WTC11 (cell line): ENCODE results near the gene ZNF652. TPM values are rescaled to one million over a fixed set of nuclear protein-coding genes. Genes with fewer than 3 reads are reported as not detected.
A peak's percentile ranks its signal among the peaks of the same experiment; 100 is the strongest.

Experiments
- ATAC-seq: fragments of 200-7000 bp; cut with Tn5 transposase; 2 replicates; pipeline ENCODE4 v1.10.0; 2021; ENCODE audit warnings: mild to moderate bottlenecking, moderate library complexity
- CTCF ChIA-PET: fragments of 300-600 bp; sonication (Branson Sonifier 250); formaldehyde crosslinking; loops from one replicate; lab custom pipeline; 2021; ENCODE audit warnings: antibody characterized with exemption; lab: Charles Lee
- POLR2A ChIA-PET: fragments of 350-600 bp; sonication (Branson Sonifier 250); formaldehyde crosslinking; loops from one replicate; lab custom pipeline; 2021; ENCODE audit warnings: antibody characterized with exemption; lab: Charles Lee
- DNase-seq: peaks from one replicate; pipeline ENCODE4 v3.0.0; 2021; ENCODE audit warnings: low spot score
- H3K27ac Mint-ChIP-seq: 2 replicates; pipeline ENCODE4 v1.8.0; 2021; ENCODE audit warnings: mixed read lengths
- H3K27me3 Mint-ChIP-seq: 2 replicates; pipeline ENCODE4 v1.8.0; 2021; ENCODE audit warnings: low read depth, mild to moderate bottlenecking, moderate library complexity, mixed read lengths
- H3K36me3 Mint-ChIP-seq: 2 replicates; pipeline ENCODE4 v1.8.0; 2021; ENCODE audit warnings: mixed read lengths
- H3K4me1 Mint-ChIP-seq: 2 replicates; pipeline ENCODE4 v1.8.0; 2022; ENCODE audit warnings: mixed read lengths
- H3K4me3 Mint-ChIP-seq: 2 replicates; pipeline ENCODE4 v1.8.0; 2021; ENCODE audit warnings: mild to moderate bottlenecking, moderate library complexity, mixed read lengths
- H3K9me3 Mint-ChIP-seq: 2 replicates; pipeline ENCODE4 v1.8.0; 2021; ENCODE audit warnings: mixed read lengths
- CBFB ChIP-seq: sonication (generic); formaldehyde crosslinking; IDR thresholded peaks from 2 replicates; pipeline ENCODE4 v1.8.1; 2022; ENCODE audit warnings: mild to moderate bottlenecking, low read depth, missing genetic modification reagents
- CTCF ChIP-seq: fragments of 200-600 bp; IDR thresholded peaks from 2 replicates; pipeline ENCODE4 v1.8.0; 2022; ENCODE audit warnings: antibody characterized with exemption
- E2F1 ChIP-seq: sonication (generic); formaldehyde crosslinking; IDR thresholded peaks from 2 replicates; pipeline ENCODE4 v1.8.0; 2022; ENCODE audit warnings: mild to moderate bottlenecking, missing genetic modification reagents
- E2F4 ChIP-seq: sonication (generic); formaldehyde crosslinking; IDR thresholded peaks from 2 replicates; pipeline ENCODE4 v1.8.1; 2022; ENCODE audit warnings: low read depth, mild to moderate bottlenecking, moderate library complexity, missing genetic modification reagents, borderline replicate concordance
- FOXJ3 ChIP-seq: sonication (generic); formaldehyde crosslinking; IDR thresholded peaks from 2 replicates; pipeline ENCODE4 v1.9.0; 2021; ENCODE audit warnings: missing genetic modification reagents, mild to moderate bottlenecking, borderline replicate concordance
- IRF2 ChIP-seq: sonication (generic); formaldehyde crosslinking; IDR thresholded peaks from 2 replicates; pipeline ENCODE4 v1.8.0; 2022; ENCODE audit warnings: low read depth, missing genetic modification reagents, borderline replicate concordance
- JUN ChIP-seq: sonication (generic); formaldehyde crosslinking; IDR thresholded peaks from 2 replicates; pipeline ENCODE4 v1.8.0; 2023; ENCODE audit warnings: mild to moderate bottlenecking, missing genetic modification reagents
- NR1H2 ChIP-seq: sonication (generic); formaldehyde crosslinking; IDR thresholded peaks from 2 replicates; pipeline ENCODE4 v1.9.0; 2021; ENCODE audit warnings: mild to moderate bottlenecking, moderate library complexity, missing genetic modification reagents
- PRRX2 ChIP-seq: fragments of 250-450 bp; sonication (Bioruptor Pico); IDR thresholded peaks from 2 replicates; pipeline ENCODE4 v1.8.0; 2021; ENCODE audit warnings: mild to moderate bottlenecking
- RORB ChIP-seq: fragments of 250-450 bp; sonication (Bioruptor Pico); IDR thresholded peaks from 2 replicates; pipeline ENCODE4 v1.9.0; 2021; ENCODE audit warnings: mild to moderate bottlenecking
- SP1 ChIP-seq: sonication (generic); formaldehyde crosslinking; conservative IDR thresholded peaks from 2 replicates; pipeline ENCODE4 v1.8.1; 2022; ENCODE audit warnings: missing genetic modification reagents
- TCF7 ChIP-seq: sonication (generic); formaldehyde crosslinking; IDR thresholded peaks from 2 replicates; pipeline ENCODE4 v1.8.0; 2022; ENCODE audit warnings: mild to moderate bottlenecking, low read depth, missing genetic modification reagents, moderate library complexity
- USF1 ChIP-seq: sonication (generic); formaldehyde crosslinking; IDR thresholded peaks from 2 replicates; pipeline ENCODE4 v1.8.0; 2022; ENCODE audit warnings: mild to moderate bottlenecking, missing genetic modification reagents
- ZNF317 ChIP-seq: sonication (generic); formaldehyde crosslinking; IDR thresholded peaks from 2 replicates; pipeline ENCODE4 v1.8.1; 2023; ENCODE audit warnings: low read depth, mild to moderate bottlenecking, moderate library complexity, missing genetic modification reagents, borderline replicate concordance
- ZNF512 ChIP-seq: sonication (generic); formaldehyde crosslinking; IDR thresholded peaks from 2 replicates; pipeline ENCODE4 v1.8.1; 2022; ENCODE audit warnings: missing genetic modification reagents, borderline replicate concordance
- total RNA-seq: library from RNA; stranded (reverse); gene quantifications from 3 replicates; pipeline ENCODE4 v1.2.3, GENCODE V29; 2021

Gene ZNF652
- total RNA-seq, 1 experiment from 2014 or later = 40.8 TPM

- ATAC-seq (no peak), DNase-seq (no peak)
- Mint-ChIP-seq H3K4me3 (no peak overlapping the region), H3K27ac (no peak overlapping the region), H3K36me3 (peaks cover 61% of the 10 kb centered on the region), H3K9me3 (no peaks in the 10 kb centered on the region), H3K4me1 (0 out of 2 replicates have a peak, but pooled peaks cover 4% of the 10 kb centered on the region), H3K27me3 (no peaks in the 10 kb centered on the region)
- POLR2A ChIA-PET = no interaction called here
- TF ChIP-seq ZNF317 (CRISPR knock-in tag) (no peak), NR1H2 (no peak), USF1 (CRISPR knock-in tag) (no peak), CTCF (no peak)
- CTCF ChIA-PET = interaction anchor here (0.7 kb wide), 1 partner anchor 152 kb away, joined by 3 read pairs; no protein-coding TSS in a partner anchor
Measured at GRCh38 chr17:49404361-49404760, 42.3 kb upstream of the ZNF652 start.

GRCh38 chr17:49403514-49404289, 41.7 kb upstream of the ZNF652 start:
- no peaks in the 10 kb centered on the region for H3K27me3 Mint-ChIP-seq
- CTCF ChIA-PET = no interaction called here
- H3K4me1 Mint-ChIP-seq = 0 out of 2 replicates have a peak, but pooled peaks cover 4% of the 10 kb centered on the region
- H3K4me3 Mint-ChIP-seq = no peak overlapping the region
- peak overlapping the region; percentile 33; the same call in 1 of the 2 replicates for H3K27ac Mint-ChIP-seq
- ATAC-seq = no peak
- TF ChIP-seq SP1 (no peak), CTCF (no peak), CBFB (no peak), IRF2 (CRISPR knock-in tag) (no peak), E2F4 (CRISPR knock-in tag) (no peak), RORB (CRISPR knock-in tag) (no peak), ZNF512 (CRISPR knock-in tag) (no peak), FOXJ3 (CRISPR knock-in tag) (no peak), TCF7 (CRISPR knock-in tag) (no peak), PRRX2 (CRISPR knock-in tag) (no peak), JUN (CRISPR knock-in tag) (no peak), E2F1 (CRISPR knock-in tag) (no peak)
- H3K9me3 Mint-ChIP-seq = no peaks in the 10 kb centered on the region
- H3K36me3 Mint-ChIP-seq = peaks cover 54% of the 10 kb centered on the region
- POLR2A ChIA-PET = no interaction called here
- no peak for DNase-seq
